ENCODE data around the gene MAN2A2.

DNA sequence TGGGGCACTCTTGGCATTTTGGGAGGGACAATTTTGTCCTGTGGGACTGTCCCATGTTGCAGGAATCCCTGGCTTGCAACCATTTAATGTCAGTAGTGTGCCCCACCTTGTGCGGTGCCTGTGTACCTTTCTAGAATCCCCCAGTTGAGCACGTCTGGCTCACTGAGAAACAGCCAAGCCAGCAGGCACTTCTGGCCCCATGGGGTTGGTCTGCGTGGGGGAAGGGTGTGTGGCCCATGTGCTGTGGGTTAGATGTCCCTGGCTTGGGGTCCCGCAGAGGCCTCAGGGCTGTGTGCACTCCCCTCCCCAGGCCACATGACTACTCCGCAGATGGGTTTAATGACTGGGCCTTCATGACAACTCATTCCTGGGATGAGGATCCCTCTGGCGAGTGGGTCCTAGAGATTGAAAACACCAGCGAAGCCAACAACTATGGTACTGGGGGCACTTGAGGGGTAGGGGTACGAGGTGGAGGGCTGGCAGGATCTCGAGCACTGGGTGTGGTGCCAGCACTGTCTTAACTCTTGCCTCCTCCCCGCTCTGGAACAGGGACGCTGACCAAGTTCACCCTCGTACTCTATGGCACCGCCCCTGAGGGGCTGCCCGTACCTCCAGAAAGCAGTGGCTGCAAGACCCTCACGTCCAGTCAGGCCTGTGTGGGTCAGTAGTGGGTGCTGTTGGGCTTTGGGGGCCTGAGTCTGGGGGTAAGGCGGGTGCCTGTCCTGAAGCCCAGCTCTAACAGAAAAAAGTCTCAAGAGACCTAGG is 22.5 kb upstream of the MAN2A2 start:
- TF ChIP-seq, protein P1, sequence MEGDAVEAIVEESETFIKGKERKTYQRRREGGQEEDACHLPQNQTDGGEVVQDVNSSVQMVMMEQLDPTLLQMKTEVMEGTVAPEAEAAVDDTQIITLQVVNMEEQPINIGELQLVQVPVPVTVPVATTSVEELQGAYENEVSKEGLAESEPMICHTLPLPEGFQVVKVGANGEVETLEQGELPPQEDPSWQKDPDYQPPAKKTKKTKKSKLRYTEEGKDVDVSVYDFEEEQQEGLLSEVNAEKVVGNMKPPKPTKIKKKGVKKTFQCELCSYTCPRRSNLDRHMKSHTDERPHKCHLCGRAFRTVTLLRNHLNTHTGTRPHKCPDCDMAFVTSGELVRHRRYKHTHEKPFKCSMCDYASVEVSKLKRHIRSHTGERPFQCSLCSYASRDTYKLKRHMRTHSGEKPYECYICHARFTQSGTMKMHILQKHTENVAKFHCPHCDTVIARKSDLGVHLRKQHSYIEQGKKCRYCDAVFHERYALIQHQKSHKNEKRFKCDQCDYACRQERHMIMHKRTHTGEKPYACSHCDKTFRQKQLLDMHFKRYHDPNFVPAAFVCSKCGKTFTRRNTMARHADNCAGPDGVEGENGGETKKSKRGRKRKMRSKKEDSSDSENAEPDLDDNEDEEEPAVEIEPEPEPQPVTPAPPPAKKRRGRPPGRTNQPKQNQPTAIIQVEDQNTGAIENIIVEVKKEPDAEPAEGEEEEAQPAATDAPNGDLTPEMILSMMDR (IDR thresholded peaks at IDR 0.05) = no peak
- no peak for TF ChIP-seq POLR2A (IDR thresholded peaks at IDR 0.05)
